Measurements from ENCODE around the gene GIMAP7.

Gene GIMAP7

GRCh38 chr7:150524018-150524417 lies 9.3 kb downstream of the GIMAP7 start:
- Histone ChIP-seq H4K8ac (ENCODE audit: low read depth, low read length) (no peak overlapping the region), H3K18ac (ENCODE audit: low read length) (no peak overlapping the region), H3K14ac (ENCODE audit: low read length) (no peak overlapping the region), H3K79me2 (ENCODE audit: control insufficient read depth, insufficient read depth, low read length, poor library complexity) (no peaks in the 10 kb centered on the region), H4K91ac (ENCODE audit: low read depth, low read length) (no peak overlapping the region), H3K4me1 (ENCODE audit: control insufficient read depth in 1 of 2, insufficient read depth in 2 of 2, low read length in 2 of 2) (no peaks in the 10 kb centered on the region), H2BK120ac (ENCODE audit: insufficient read depth, low read length, poor library complexity) (no peak overlapping the region), H3K27me3 (ENCODE audit: insufficient read depth, low read length) (no peaks in the 10 kb centered on the region), H3K79me1 (ENCODE audit: low read length) (no peaks in the 10 kb centered on the region), H3K27ac (ENCODE audit: low read depth, low read length) (no peak overlapping the region), H3K36me3 (ENCODE audit: control insufficient read depth in 1 of 2, insufficient read depth in 2 of 2, low read length in 2 of 2) (no peaks in the 10 kb centered on the region), H4K12ac (ENCODE audit: low read depth, low read length) (no peak overlapping the region), H2BK5ac (ENCODE audit: low read depth, low read length, poor library complexity) (no peak overlapping the region), H3K23ac (ENCODE audit: low read length) (no peak overlapping the region), H2AFZ (ENCODE audit: insufficient read depth, low read length, poor library complexity) (no peak overlapping the region), H2BK12ac (ENCODE audit: low read length) (no peak overlapping the region), H2AK5ac (ENCODE audit: low read length) (no peak overlapping the region), H3K9me3 (ENCODE audit: insufficient read depth, low read depth, low read length) (no peaks in the 10 kb centered on the region), H3K9ac (ENCODE audit: low read length) (no peak overlapping the region), H3K4me3 (ENCODE audit: low read depth, low read length) (no peak overlapping the region), H3K4me2 (ENCODE audit: low read length) (no peak overlapping the region), H3K4ac (ENCODE audit: low read depth, low read length) (no peak overlapping the region)
- whole genome bisulfite sequencing (ENCODE audit: extremely low coverage, insufficient coverage, insufficient read length), result no CpG with 5 or more reads among the region's 2 CpGs
- DNase-seq, result no peak

- Histone ChIP-seq H4K8ac (ENCODE audit: low read depth, low read length) (no peak overlapping the region), H3K79me2 (ENCODE audit: control insufficient read depth, insufficient read depth, low read length, poor library complexity) (no peaks in the 10 kb centered on the region), H3K4ac (ENCODE audit: low read depth, low read length) (no peak overlapping the region), H3K27ac (ENCODE audit: low read depth, low read length) (no peak overlapping the region), H3K4me1 (ENCODE audit: control insufficient read depth in 1 of 2, insufficient read depth in 2 of 2, low read length in 2 of 2) (no peaks in the 10 kb centered on the region), H2BK5ac (ENCODE audit: low read depth, low read length, poor library complexity) (no peak overlapping the region), H3K4me3 (ENCODE audit: low read depth, low read length) (no peak overlapping the region), H4K12ac (ENCODE audit: low read depth, low read length) (no peak overlapping the region), H2BK120ac (ENCODE audit: insufficient read depth, low read length, poor library complexity) (no peak overlapping the region), H2AK5ac (ENCODE audit: low read length) (no peak overlapping the region), H3K18ac (ENCODE audit: low read length) (no peak overlapping the region), H2BK12ac (ENCODE audit: low read length) (no peak overlapping the region), H3K9ac (ENCODE audit: low read length) (no peak overlapping the region), H3K79me1 (ENCODE audit: low read length) (no peaks in the 10 kb centered on the region), H3K4me2 (ENCODE audit: low read length) (no peak overlapping the region), H3K23ac (ENCODE audit: low read length) (no peak overlapping the region), H3K9me3 (ENCODE audit: insufficient read depth, low read depth, low read length) (peaks cover 21% of the 10 kb centered on the region), H4K91ac (ENCODE audit: low read depth, low read length) (no peak overlapping the region), H3K14ac (ENCODE audit: low read length) (no peak overlapping the region), H3K36me3 (ENCODE audit: control insufficient read depth in 1 of 2, insufficient read depth in 2 of 2, low read length in 2 of 2) (no peaks in the 10 kb centered on the region), H3K27me3 (ENCODE audit: insufficient read depth, low read length) (no peaks in the 10 kb centered on the region), H2AFZ (ENCODE audit: insufficient read depth, low read length, poor library complexity) (no peak overlapping the region)
- no CpG with 5 or more reads among the region's 1 CpG for WGBS (ENCODE audit: extremely low coverage, insufficient coverage, insufficient read length)
- DNase-seq, result no peak
Observed at GRCh38 chr7:150531704-150532103, 17.0 kb downstream of the GIMAP7 start.

- Histone ChIP-seq H3K79me1 (ENCODE audit: low read length) (no peaks in the 10 kb centered on the region), H3K4me2 (ENCODE audit: low read length) (no peak overlapping the region), H3K79me2 (ENCODE audit: control insufficient read depth, insufficient read depth, low read length, poor library complexity) (no peaks in the 10 kb centered on the region), H2BK120ac (ENCODE audit: insufficient read depth, low read length, poor library complexity) (no peak overlapping the region), H3K4me3 (ENCODE audit: low read depth, low read length) (no peak overlapping the region), H3K27me3 (ENCODE audit: insufficient read depth, low read length) (no peaks in the 10 kb centered on the region), H2AK5ac (ENCODE audit: low read length) (no peak overlapping the region), H3K4me1 (ENCODE audit: control insufficient read depth in 1 of 2, insufficient read depth in 2 of 2, low read length in 2 of 2) (no peaks in the 10 kb centered on the region), H3K23ac (ENCODE audit: low read length) (no peak overlapping the region), H4K12ac (ENCODE audit: low read depth, low read length) (no peak overlapping the region), H2BK5ac (ENCODE audit: low read depth, low read length, poor library complexity) (no peak overlapping the region), H3K14ac (ENCODE audit: low read length) (no peak overlapping the region), H3K4ac (ENCODE audit: low read depth, low read length) (no peak overlapping the region), H3K27ac (ENCODE audit: low read depth, low read length) (no peak overlapping the region), H2BK12ac (ENCODE audit: low read length) (no peak overlapping the region), H3K9me3 (ENCODE audit: insufficient read depth, low read depth, low read length) (peaks cover 28% of the 10 kb centered on the region), H3K9ac (ENCODE audit: low read length) (no peak overlapping the region), H4K8ac (ENCODE audit: low read depth, low read length) (no peak overlapping the region), H4K91ac (ENCODE audit: low read depth, low read length) (no peak overlapping the region), H3K18ac (ENCODE audit: low read length) (no peak overlapping the region), H2AFZ (ENCODE audit: insufficient read depth, low read length, poor library complexity) (no peak overlapping the region), H3K36me3 (ENCODE audit: control insufficient read depth in 1 of 2, insufficient read depth in 2 of 2, low read length in 2 of 2) (no peaks in the 10 kb centered on the region)
- WGBS (ENCODE audit: extremely low coverage, insufficient coverage, insufficient read length), result no CpG with 5 or more reads among the region's 2 CpGs
- no peak for DNase-seq
Observed at GRCh38 chr7:150538259-150538658, 23.6 kb downstream of the GIMAP7 start.

GRCh38 chr7:150553163-150553562 lies 38.5 kb downstream of the GIMAP7 start:
- Histone ChIP-seq H3K4ac (ENCODE audit: low read depth, low read length) (no peak overlapping the region), H3K36me3 (ENCODE audit: control insufficient read depth in 1 of 2, insufficient read depth in 2 of 2, low read length in 2 of 2) (no peaks in the 10 kb centered on the region), H2BK12ac (ENCODE audit: low read length) (no peak overlapping the region), H3K4me2 (ENCODE audit: low read length) (no peak overlapping the region), H3K18ac (ENCODE audit: low read length) (no peak overlapping the region), H4K12ac (ENCODE audit: low read depth, low read length) (no peak overlapping the region), H3K14ac (ENCODE audit: low read length) (no peak overlapping the region), H3K4me3 (ENCODE audit: low read depth, low read length) (no peak overlapping the region), H4K8ac (ENCODE audit: low read depth, low read length) (no peak overlapping the region), H3K4me1 (ENCODE audit: control insufficient read depth in 1 of 2, insufficient read depth in 2 of 2, low read length in 2 of 2) (no peaks in the 10 kb centered on the region), H3K9me3 (ENCODE audit: insufficient read depth, low read depth, low read length) (peaks cover 13% of the 10 kb centered on the region), H3K27me3 (ENCODE audit: insufficient read depth, low read length) (no peaks in the 10 kb centered on the region), H3K79me2 (ENCODE audit: control insufficient read depth, insufficient read depth, low read length, poor library complexity) (no peaks in the 10 kb centered on the region), H4K91ac (ENCODE audit: low read depth, low read length) (no peak overlapping the region), H2AFZ (ENCODE audit: insufficient read depth, low read length, poor library complexity) (no peak overlapping the region), H3K9ac (ENCODE audit: low read length) (no peak overlapping the region), H3K27ac (ENCODE audit: low read depth, low read length) (no peak overlapping the region), H2BK5ac (ENCODE audit: low read depth, low read length, poor library complexity) (no peak overlapping the region), H2BK120ac (ENCODE audit: insufficient read depth, low read length, poor library complexity) (no peak overlapping the region), H3K79me1 (ENCODE audit: low read length) (no peaks in the 10 kb centered on the region), H3K23ac (ENCODE audit: low read length) (no peak overlapping the region), H2AK5ac (ENCODE audit: low read length) (no peak overlapping the region)
- DNase-seq, result no peak

Measured in trophoblast cell (in vitro differentiated cells and primary cell).